ENCODE data around the gene MAN1A1.

The MAN1A1 gene

GRCh38 chr6:119129148-119129967, 220.2 kb downstream of the MAN1A1 start:
- Histone ChIP-seq H3K27ac (ENCODE audit: extremely low read depth, low read depth, low read length) (no peak overlapping the region), H3K9me3 (ENCODE audit: control insufficient read depth, insufficient read depth, low read depth, low read length) (no peaks in the 10 kb centered on the region), H3K4me1 (ENCODE audit: control insufficient read depth, insufficient read depth, low read length) (peaks cover 4% of the 10 kb centered on the region), H3K4me3 (ENCODE audit: low read depth, low read length) (no peak overlapping the region), H3K36me3 (ENCODE audit: control insufficient read depth in 2 of 2, insufficient read depth in 1 of 2, low read length in 2 of 2) (no peaks in the 10 kb centered on the region)
- POLR2A ChIA-PET: interaction anchor here (0.7 kb wide), 2 partner anchors 18 to 219 kb away, joined by 4 to 5 read pairs; no protein-coding TSS in a partner anchor
- CTCF ChIA-PET: interaction anchor here (0.5 to 2.0 kb wide), 49 partner anchors 8 to 1953 kb away, joined by 3 to 32 read pairs (median 4); no protein-coding TSS in a partner anchor
- TF ChIP-seq ZNF660 (tag by site-specific recombination; IDR thresholded peaks at IDR 0.05): 0 out of 2 replicates have a peak, but pooled peaks have one; percentile 9
- TF ChIP-seq ZNF280C (tag by site-specific recombination; IDR thresholded peaks at IDR 0.05): no peak
- TF ChIP-seq ZNF510 (tag by site-specific recombination; IDR thresholded peaks at IDR 0.05; ENCODE audit: insufficient replicate concordance): no peak
- no peak for TF ChIP-seq KLF7 (tag by site-specific recombination; IDR thresholded peaks at IDR 0.05; ENCODE audit: borderline replicate concordance)
- TF ChIP-seq ZSCAN5A (tag by site-specific recombination; IDR thresholded peaks at IDR 0.05): no peak
- TF ChIP-seq ZNF274 (IDR thresholded peaks at IDR 0.05; ENCODE audit: low read length): no peak
- no peak for TF ChIP-seq ZNF274 (tag by site-specific recombination; IDR thresholded peaks at IDR 0.05; ENCODE audit: borderline replicate concordance)
- no peak for TF ChIP-seq ZNF362 (tag by site-specific recombination; IDR thresholded peaks at IDR 0.05)
- no peak for TF ChIP-seq ZFP37 (tag by site-specific recombination; IDR thresholded peaks at IDR 0.05)
- TF ChIP-seq ZNF404 (tag by site-specific recombination; IDR thresholded peaks at IDR 0.05): no peak
- TF ChIP-seq, protein P1, sequence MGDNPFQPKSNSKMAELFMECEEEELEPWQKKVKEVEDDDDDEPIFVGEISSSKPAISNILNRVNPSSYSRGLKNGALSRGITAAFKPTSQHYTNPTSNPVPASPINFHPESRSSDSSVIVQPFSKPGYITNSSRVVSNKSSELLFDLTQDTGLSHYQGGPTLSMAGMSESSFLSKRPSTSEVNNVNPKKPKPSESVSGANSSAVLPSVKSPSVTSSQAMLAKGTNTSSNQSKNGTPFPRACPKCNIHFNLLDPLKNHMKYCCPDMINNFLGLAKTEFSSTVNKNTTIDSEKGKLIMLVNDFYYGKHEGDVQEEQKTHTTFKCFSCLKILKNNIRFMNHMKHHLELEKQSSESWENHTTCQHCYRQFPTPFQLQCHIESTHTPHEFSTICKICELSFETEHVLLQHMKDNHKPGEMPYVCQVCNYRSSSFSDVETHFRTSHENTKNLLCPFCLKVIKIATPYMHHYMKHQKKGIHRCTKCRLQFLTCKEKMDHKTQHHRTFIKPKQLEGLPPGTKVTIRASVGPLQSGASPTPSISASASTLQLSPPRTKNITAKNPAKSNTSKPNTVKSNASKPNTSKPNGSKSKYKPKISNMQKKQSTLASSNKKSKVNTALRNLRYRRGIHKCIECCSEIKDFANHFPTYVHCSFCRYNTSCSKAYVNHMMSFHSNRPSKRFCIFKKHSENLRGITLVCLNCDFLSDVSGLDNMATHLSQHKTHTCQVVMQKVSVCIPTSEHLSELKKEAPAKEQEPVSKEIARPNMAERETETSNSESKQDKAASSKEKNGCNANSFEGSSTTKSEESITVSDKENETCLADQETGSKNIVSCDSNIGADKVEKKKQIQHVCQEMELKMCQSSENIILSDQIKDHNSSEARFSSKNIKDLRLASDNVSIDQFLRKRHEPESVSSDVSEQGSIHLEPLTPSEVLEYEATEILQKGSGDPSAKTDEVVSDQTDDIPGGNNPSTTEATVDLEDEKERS (tag by site-specific recombination; IDR thresholded peaks at IDR 0.05): no peak
- TF ChIP-seq, protein P2, sequence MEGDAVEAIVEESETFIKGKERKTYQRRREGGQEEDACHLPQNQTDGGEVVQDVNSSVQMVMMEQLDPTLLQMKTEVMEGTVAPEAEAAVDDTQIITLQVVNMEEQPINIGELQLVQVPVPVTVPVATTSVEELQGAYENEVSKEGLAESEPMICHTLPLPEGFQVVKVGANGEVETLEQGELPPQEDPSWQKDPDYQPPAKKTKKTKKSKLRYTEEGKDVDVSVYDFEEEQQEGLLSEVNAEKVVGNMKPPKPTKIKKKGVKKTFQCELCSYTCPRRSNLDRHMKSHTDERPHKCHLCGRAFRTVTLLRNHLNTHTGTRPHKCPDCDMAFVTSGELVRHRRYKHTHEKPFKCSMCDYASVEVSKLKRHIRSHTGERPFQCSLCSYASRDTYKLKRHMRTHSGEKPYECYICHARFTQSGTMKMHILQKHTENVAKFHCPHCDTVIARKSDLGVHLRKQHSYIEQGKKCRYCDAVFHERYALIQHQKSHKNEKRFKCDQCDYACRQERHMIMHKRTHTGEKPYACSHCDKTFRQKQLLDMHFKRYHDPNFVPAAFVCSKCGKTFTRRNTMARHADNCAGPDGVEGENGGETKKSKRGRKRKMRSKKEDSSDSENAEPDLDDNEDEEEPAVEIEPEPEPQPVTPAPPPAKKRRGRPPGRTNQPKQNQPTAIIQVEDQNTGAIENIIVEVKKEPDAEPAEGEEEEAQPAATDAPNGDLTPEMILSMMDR (tag by site-specific recombination; IDR thresholded peaks at IDR 0.05): peak; percentile 57
- peak; percentile 76 for TF ChIP-seq ZNF654 (tag by site-specific recombination; IDR thresholded peaks at IDR 0.05; ENCODE audit: low read depth)
- no peak for TF ChIP-seq MYNN (tag by site-specific recombination; IDR thresholded peaks at IDR 0.05; ENCODE audit: borderline replicate concordance)
- no peak for TF ChIP-seq ZNF529 (tag by site-specific recombination; IDR thresholded peaks at IDR 0.05; ENCODE audit: insufficient replicate concordance)
- TF ChIP-seq ZNF350 (tag by site-specific recombination; IDR thresholded peaks at IDR 0.05): no peak
- peak; percentile 41; the same call in 1 of the 2 replicates for TF ChIP-seq PRDM10 (tag by site-specific recombination; IDR thresholded peaks at IDR 0.05)
- TF ChIP-seq, protein P3, sequence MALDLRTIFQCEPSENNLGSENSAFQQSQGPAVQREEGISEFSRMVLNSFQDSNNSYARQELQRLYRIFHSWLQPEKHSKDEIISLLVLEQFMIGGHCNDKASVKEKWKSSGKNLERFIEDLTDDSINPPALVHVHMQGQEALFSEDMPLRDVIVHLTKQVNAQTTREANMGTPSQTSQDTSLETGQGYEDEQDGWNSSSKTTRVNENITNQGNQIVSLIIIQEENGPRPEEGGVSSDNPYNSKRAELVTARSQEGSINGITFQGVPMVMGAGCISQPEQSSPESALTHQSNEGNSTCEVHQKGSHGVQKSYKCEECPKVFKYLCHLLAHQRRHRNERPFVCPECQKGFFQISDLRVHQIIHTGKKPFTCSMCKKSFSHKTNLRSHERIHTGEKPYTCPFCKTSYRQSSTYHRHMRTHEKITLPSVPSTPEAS (tag by site-specific recombination; IDR thresholded peaks at IDR 0.05): no peak

Data from HEK293 (cell line).